SH-SY5Y (cell line): Measurements from ENCODE around the gene RTN4.

Experiments used
- GATA2 ChIP-seq: IDR thresholded peaks from 2 replicates; pipeline ENCODE4 v1.6.1; 2011; ENCODE audit warnings: mild to moderate bottlenecking, low read depth, low read length
- GATA3 ChIP-seq: IDR thresholded peaks from 2 replicates; pipeline ENCODE4 v1.6.1; 2011; ENCODE audit warnings: low read depth, mild to moderate bottlenecking, low read length, moderate library complexity

- TF ChIP-seq GATA2 (no peak), GATA3 (no peak)
Measured at GRCh38 chr2:54963476-54963875, 86.8 kb downstream of the RTN4 start.
